ENCODE results near the gene ZNF416. TPM values are rescaled to one million over a fixed set of nuclear protein-coding genes. Genes with fewer than 3 reads are reported as not detected.

The ZNF416 gene
- total RNA-seq, 4 donors from 2014 or later, result 0.87 to 2.0 (median 1.4) TPM

DNA sequence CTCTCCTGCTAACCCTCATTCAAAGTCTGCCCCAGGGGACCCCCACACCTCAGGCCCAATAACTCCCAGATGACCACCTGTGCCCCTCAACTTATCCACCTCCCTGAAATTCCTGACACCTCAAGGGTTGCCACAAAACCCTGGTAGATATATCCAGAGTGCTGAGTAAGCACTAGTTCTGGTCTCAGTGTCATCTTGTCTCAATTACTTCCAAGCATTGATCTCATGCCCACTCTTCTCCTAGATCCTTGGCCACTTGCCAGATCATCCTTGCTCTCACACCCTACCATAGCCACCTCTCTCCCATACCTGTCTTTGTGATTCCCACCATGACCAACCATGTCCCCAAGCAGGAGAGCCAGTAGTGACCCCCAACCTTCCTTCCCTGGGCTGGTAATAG lies 2.0 kb downstream of the ZNF416 start:
- intact Hi-C loops (cut with DNase I; ENCODE audit: low total_unique reads), result loop anchor here (5.0 kb wide), 1 partner anchor 371 kb away; the partner anchor contains the start of gene ZNF256
- DNase-seq (no peak), ATAC-seq (no peak)
- in situ Hi-C loops (cut with MboI; ENCODE audit: low sequenced_read_pairs in 4 of 4), result loop anchor here in 1 of 4 donors (5.0 kb wide), 1 partner anchor 56 kb away; the partner anchor contains the start of gene ZNF211
- peaks cover 16 to 38% (median 19%) of the 10 kb centered on the region in 3 donors for H3K9me3 ChIP-seq
- no peaks in the 10 kb centered on the region for H3K27me3 ChIP-seq
- peaks cover 12 to 58% of the 10 kb centered on the region in 2 donors for H3K36me3 ChIP-seq
- peaks cover 10 to 14% of the 10 kb centered on the region in 2 donors for H3K4me1 ChIP-seq
- no peak for TF ChIP-seq POLR2A (IDR thresholded peaks at IDR 0.05)
- TF ChIP-seq, protein P1, sequence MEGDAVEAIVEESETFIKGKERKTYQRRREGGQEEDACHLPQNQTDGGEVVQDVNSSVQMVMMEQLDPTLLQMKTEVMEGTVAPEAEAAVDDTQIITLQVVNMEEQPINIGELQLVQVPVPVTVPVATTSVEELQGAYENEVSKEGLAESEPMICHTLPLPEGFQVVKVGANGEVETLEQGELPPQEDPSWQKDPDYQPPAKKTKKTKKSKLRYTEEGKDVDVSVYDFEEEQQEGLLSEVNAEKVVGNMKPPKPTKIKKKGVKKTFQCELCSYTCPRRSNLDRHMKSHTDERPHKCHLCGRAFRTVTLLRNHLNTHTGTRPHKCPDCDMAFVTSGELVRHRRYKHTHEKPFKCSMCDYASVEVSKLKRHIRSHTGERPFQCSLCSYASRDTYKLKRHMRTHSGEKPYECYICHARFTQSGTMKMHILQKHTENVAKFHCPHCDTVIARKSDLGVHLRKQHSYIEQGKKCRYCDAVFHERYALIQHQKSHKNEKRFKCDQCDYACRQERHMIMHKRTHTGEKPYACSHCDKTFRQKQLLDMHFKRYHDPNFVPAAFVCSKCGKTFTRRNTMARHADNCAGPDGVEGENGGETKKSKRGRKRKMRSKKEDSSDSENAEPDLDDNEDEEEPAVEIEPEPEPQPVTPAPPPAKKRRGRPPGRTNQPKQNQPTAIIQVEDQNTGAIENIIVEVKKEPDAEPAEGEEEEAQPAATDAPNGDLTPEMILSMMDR (IDR thresholded peaks at IDR 0.05 in 4 of 5, conservative IDR thresholded peaks at IDR 0.05 in 1 of 5), result no peak
- no peak overlapping the region for H3K27ac ChIP-seq
- no peak overlapping the region for H3K4me3 ChIP-seq

DNA sequence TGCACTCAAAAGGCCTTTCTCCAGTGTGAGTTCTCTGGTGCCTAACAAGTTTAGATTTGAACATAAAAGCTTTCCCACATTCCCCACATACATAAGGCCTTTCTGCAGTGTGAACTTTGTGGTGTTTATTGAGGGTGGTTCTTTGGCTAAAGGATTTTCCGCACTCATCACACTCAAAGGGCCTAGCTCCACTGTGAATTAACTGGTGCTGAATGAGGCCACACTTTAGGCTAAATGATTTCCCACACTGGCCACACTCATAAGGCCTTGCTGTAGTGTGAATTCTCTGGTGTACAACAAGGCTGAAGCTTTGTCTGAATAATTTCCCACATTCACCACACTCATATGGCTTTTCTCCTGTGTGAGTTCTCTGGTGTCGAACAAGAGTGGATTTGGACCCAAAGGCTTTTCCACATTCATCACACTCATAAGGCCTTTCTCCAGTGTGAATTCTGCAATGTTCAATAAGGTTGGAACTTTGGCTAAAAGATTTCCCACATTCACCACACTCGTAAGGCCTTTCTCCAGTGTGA lies 6.2 kb downstream of the ZNF416 start:
- intact Hi-C loops (cut with DNase I; ENCODE audit: low total_unique reads), result no loop called here
- DNase-seq, result no peak
- H3K36me3 ChIP-seq, result peaks cover 12 to 68% of the 10 kb centered on the region in 2 donors
- peaks cover 28 to 64% (median 29%) of the 10 kb centered on the region in 3 donors for H3K9me3 ChIP-seq
- in situ Hi-C loops (cut with MboI; ENCODE audit: low sequenced_read_pairs in 4 of 4), result no loop called here
- no peak for ATAC-seq
- H3K27me3 ChIP-seq, result no peaks in the 10 kb centered on the region
- no peak overlapping the region for H3K4me3 ChIP-seq
- TF ChIP-seq POLR2A (IDR thresholded peaks at IDR 0.05), result no peak
- TF ChIP-seq, protein P1 (IDR thresholded peaks at IDR 0.05 in 4 of 5, conservative IDR thresholded peaks at IDR 0.05 in 1 of 5), result no peak
- no peak overlapping the region for H3K27ac ChIP-seq
- peaks cover 0 to 2% of the 10 kb centered on the region in 2 donors for H3K4me1 ChIP-seq

DNA sequence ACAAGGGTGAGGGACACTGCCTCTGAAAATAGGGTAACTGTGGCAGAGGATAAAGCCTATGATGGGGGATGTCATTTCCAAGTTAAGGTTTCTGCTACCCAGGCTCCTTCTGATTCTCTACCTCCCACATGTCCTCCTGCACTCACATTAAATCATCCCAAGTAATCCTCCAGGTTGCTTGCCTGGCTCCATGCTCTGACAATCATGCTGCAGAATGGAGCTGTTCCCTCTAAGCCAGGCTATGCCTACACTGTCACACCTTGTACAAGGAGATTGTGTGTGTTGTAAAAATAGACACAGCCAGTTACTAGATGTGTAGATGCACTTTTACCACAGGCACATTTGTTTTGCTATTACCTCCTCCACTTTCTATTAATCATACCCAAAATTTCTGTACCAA lies 8.0 kb downstream of the ZNF416 start:
- Histone ChIP-seq H3K9me3 (peaks cover 28 to 82% (median 41%) of the 10 kb centered on the region in 3 donors), H3K4me3 (no peak overlapping the region), H3K4me1 (no peaks in the 10 kb centered on the region), H3K36me3 (peaks cover 12 to 50% of the 10 kb centered on the region in 2 donors), H3K27me3 (no peaks in the 10 kb centered on the region), H3K27ac (no peak overlapping the region)
- ATAC-seq, result no peak
- DNase-seq, result no peak
- TF ChIP-seq, protein P1 (IDR thresholded peaks at IDR 0.05 in 4 of 5, conservative IDR thresholded peaks at IDR 0.05 in 1 of 5), result no peak
- no peak for TF ChIP-seq POLR2A (IDR thresholded peaks at IDR 0.05)
- intact Hi-C loops (cut with DNase I; ENCODE audit: low total_unique reads) (no loop called here), in situ Hi-C loops (cut with MboI; ENCODE audit: low sequenced_read_pairs in 4 of 4) (no loop called here)

DNA sequence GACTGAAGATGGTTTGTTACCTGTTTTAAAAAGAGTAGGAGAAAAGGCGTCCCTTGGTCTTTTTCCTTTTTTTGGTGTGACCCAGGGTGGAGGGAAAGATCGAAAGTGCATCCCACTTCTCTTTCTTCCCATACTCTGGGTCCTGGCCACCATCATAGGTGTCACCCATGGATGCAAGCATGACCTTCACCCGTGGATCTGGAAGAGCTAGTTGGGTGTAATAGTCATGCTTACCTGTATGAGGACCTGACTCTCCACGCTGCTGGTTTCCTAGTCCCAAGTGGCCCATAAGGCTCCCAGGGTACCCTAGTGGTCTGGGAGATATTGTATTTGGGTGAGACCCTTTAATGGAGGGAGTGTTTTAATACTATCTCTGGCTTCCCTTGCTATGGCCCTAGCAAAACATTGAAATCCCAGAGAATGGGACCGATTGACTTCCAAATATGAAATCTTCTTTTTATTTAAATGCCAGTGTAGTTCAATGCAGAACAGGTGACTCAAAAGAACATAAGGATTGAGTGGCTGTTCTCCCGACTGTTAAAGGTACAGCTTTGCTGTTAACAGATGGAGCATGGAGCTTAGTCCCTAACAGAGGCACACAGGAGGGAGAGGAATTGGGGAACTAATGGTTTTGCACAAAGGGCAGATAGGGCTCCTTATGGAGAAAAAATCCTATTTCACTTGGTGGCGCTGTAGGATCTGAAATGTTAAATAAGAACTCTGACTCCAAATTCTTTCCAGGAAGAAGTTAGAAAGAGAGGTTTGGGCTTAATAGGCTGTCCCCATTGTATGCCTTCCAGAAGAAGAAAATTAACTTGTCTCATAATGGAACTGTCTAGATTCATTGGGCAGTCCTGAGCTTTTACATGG lies 12.1 kb downstream of the ZNF416 start:
- H3K27me3 ChIP-seq, result no peaks in the 10 kb centered on the region
- H3K27ac ChIP-seq, result no peak overlapping the region
- ATAC-seq, result no peak
- H3K4me3 ChIP-seq, result peak overlapping the region in 1 of 4 donors; percentile 8
- intact Hi-C loops (cut with DNase I; ENCODE audit: low total_unique reads), result no loop called here
- peaks cover 12 to 52% (median 22%) of the 10 kb centered on the region in 3 donors for H3K9me3 ChIP-seq
- in situ Hi-C loops (cut with MboI; ENCODE audit: low sequenced_read_pairs in 4 of 4), result no loop called here
- no peak for DNase-seq
- TF ChIP-seq, protein P1 (IDR thresholded peaks at IDR 0.05 in 4 of 5, conservative IDR thresholded peaks at IDR 0.05 in 1 of 5), result no peak
- TF ChIP-seq POLR2A (IDR thresholded peaks at IDR 0.05), result no peak
- H3K4me1 ChIP-seq, result no peaks in the 10 kb centered on the region
- H3K36me3 ChIP-seq, result peaks cover 0 to 10% of the 10 kb centered on the region in 2 donors

All from gastrocnemius medialis (tissue), 4 donors.